Peyer's patch (tissue), 4 donors: ENCODE data around the gene SLC2A1.

ENCODE experiments used
- CTCF ChIP-seq, 6 experiments: fragments of 450-650 bp in 4 of 6; fragments of 200-600 bp in 2 of 6; sonication (generic) in 1 of 6; IDR thresholded peaks; one replicate each; pipeline ENCODE4 v1.5.1; 2017 to 2019; ENCODE audit warnings: antibody characterized with exemption in 6 of 6, mild to moderate bottlenecking in 3 of 6, moderate library complexity in 1 of 6
- POLR2A ChIP-seq, 2 donors: fragments of 450-650 bp; IDR thresholded peaks; one replicate each; pipeline ENCODE4 v1.5.1; 2017; ENCODE audit warnings: antibody characterized with exemption in 2 of 2, mild to moderate bottlenecking in 2 of 2, moderate library complexity in 2 of 2

- TF ChIP-seq CTCF (IDR thresholded peaks at IDR 0.05) = no peak
- TF ChIP-seq POLR2A (IDR thresholded peaks at IDR 0.05) = no peak
These were observed 3.2 kb downstream of the SLC2A1 start for GRCh38 chr1:42955311-42956063.
